NCI-H1048 (cell line): Measurements from ENCODE around the gene TNFRSF19.

Source experiments
- DNase-seq: peaks from one replicate; lab custom pipeline; 2025; lab: John Stamatoyannopoulos, UW

The TNFRSF19 gene

GRCh38 chr13:23608138-23608537, 37.9 kb downstream of the TNFRSF19 start:
- DNase-seq = no peak

- no peak for DNase-seq
Observed at GRCh38 chr13:23608701-23609413, 38.6 kb downstream of the TNFRSF19 start.

- peak; percentile 19 for DNase-seq
Observed at GRCh38 chr13:23609414-23609760, 39.2 kb downstream of the TNFRSF19 start.

DNA sequence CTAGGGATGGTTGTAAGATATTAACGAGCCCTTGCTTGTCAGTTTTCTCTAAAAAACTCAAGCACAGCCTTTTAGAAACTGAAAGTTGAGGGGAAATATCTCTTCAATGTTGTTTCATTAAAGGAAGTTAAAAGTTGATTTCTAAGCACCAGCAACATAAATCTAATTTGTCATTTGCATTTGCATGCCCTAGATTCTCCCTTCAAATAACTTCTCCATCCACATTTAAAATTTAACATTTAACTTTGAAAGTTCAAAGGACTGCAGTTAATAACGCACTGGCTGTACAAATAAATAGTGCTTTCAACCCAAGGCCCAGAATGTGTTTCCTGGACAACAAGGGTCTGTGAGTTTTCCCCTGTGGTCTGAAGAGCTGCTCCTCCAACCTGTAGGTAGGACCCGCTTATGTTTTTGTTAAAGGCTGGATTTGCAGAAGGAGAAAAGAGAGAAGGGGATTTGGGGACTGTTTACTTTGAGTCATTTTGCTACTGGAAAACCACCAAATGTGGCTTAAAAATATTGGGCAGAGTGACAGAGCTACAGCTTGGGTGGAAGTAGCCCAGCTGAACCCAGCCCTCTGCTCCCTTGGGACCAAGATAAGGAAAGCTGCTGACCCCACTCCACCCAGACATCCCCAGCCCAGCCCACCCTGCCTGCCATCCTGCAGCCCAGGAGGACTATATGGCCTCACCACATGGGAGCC, 39.8 kb downstream of the TNFRSF19 start:
- DNase-seq = no peak

- DNase-seq = no peak
Observed at GRCh38 chr13:23610966-23611491, 40.8 kb downstream of the TNFRSF19 start.

DNA sequence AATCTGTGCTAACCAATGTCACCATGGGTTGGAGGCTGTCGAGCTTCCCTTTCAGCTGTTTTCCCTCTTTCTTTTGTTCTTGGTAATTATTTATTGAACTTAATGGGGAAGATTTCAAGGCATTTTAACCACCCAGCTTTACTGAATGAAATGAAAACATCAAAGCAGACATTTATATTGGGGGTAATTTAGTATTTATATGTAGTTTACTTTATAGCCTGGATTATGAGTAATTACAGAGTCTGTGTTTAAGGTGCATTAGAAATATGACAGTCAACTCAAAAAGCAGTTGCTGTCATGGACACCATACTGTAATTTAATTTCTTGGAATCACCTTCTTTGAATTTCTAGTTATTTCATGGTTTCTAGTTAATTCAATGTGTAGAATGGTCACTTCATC, 42.0 kb downstream of the TNFRSF19 start:
- DNase-seq = no peak

DNA sequence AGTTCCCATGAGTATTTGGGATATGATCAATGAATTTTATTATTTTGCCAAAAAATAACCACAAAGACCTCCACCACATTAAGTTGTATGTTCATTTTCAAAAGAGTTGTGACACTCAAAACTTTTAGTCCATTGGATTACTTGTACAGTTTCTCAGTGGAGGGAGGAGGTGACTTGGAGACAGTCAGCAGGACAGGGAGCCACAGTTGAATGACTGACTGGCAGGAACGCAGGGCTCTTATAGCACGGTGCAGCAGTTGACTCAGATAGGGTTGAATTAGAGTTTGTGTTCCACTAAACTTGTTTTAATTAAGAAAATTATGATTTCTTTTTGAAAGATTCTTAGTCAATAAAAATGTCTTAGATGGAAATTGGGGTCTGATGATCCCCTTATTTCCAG, 42.5 kb downstream of the TNFRSF19 start:
- DNase-seq = no peak

DNA sequence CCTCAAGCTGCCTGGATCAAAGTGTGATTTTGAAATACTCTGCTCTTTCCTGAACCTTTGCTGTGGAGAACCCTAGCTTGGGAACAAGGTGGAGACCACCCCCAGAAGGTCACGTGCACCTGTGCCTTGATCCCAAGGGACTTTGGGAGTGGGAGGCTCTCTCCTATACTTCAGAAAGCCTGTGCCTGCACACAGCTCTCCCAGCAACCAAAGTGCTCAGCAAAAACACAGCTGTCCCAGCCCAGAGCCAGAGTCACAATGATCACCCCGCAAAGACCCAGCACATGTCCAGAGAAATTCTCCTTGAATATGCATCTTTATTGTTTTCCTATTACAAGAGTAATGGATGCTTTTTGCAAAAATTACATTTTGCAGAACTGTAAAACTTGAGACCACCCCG, 43.4 kb downstream of the TNFRSF19 start:
- DNase-seq = no peak

- DNase-seq = no peak
Observed at GRCh38 chr13:23615395-23616081, 45.3 kb downstream of the TNFRSF19 start.

- DNase-seq = no peak
Observed at GRCh38 chr13:23616228-23616627, 46.0 kb downstream of the TNFRSF19 start.

- no peak for DNase-seq
Observed at GRCh38 chr13:23617551-23618024, 47.4 kb downstream of the TNFRSF19 start.

DNA sequence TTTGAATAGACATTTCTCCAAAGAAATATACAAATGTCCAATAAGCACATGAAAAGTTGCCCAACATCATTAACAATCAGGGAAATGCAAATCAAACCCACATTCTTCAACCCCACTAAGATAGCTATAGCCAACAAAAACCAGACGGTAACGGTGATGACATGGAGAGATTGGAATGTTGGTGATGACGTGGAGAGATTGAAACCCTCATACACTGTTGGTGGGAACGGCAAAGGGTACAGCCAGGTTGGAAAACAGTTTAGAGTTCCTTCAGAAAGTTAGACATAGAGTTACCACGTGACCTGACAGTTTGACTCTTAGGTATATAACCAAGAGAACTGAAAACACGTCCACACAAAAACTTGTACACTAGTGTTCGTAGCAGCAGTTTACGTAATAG, 48.1 kb downstream of the TNFRSF19 start:
- DNase-seq = peak; percentile 7

DNA sequence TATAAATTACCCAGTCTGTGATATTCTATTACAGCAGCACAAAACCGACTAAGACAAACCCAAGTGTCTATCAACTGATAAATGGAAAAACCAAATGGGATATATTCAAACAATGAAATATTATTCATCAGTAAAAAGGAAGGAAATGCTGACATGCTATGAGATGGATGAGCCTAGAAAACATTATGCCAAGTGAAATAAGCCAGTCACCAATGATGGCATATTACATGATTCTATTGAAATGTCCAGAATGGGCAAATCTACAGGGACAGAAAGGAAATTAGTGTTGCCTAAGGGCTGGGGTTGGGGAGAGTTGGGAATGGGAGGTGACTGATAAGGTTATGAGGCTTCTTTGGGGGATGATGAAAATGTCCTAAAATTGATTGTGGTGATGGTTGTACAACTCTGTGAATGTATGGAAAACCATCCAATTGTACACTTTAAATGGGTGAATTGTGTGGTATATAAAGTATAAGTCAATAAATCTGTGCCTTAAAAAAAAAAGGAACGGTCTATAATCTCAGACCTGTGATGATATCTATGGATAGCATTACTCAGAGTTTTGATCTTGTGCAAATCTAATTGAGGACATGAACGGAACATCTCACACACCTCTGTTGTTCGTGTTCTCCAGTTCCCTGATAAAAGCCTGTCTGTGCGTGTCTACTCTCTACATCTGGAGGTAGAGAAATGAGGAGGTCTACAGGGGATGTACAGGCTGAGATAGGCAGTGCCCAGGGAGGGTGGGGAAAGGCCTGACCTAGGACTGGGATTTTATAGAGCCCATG, 49.0 kb downstream of the TNFRSF19 start:
- DNase-seq = no peak

DNA sequence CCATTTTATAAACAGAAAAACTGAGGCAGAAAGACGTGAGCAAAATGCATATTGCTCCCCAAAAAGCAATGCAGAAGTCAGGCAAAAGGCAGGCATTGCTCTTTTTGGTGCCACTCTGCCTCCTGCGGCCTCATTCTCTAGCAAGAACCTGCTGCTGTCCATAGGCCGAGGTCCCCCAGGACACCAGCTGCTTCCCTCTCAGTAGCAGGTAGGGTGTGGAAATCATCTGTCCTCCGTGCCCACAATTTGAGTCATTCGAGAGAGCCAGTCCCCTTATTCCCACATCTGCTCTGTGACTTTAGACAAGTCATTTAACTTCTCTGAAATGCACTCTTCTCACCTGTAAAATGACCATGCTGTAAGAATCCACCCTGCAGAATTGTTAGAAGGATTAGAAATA, 50.0 kb downstream of the TNFRSF19 start:
- no peak for DNase-seq

- DNase-seq = no peak
Observed at GRCh38 chr13:23620613-23621315, 50.6 kb downstream of the TNFRSF19 start.

DNA sequence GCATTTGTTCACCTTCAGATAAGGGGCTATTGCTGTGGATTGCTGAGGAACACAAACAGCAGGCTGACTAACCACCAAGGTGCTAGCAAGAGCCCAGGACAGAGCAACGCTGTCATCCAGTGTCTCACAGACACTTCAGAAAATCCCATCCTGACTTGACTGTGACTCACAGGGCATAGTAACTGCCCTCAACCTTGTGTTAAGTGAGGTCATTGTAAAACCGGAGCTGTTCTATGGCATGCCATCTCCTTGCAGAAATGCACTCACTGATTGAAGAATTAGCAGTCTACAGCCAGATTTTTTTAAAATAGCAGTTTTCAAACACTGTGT, 51.1 kb downstream of the TNFRSF19 start:
- no peak for DNase-seq

DNA sequence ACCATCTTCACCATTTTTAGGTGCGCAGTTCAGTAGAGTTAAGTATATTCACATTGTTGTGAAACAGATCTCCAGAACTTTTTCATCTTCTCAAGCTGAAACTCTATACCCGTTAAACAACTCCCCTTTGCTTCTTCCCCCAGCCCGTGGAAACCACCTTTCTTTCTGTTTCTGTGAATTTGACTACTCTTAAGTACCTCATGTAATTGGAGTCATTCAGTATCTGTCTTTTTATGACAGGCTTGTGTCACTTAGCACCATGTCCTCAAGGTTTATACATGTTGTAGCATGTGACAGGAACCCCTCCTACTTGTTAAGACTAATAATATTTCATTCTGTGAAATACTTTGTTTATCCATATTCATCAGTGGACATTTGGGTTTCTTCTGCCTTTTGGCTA, 52.8 kb downstream of the TNFRSF19 start:
- DNase-seq = no peak

- DNase-seq = no peak
Observed at GRCh38 chr13:23623394-23623793, 53.2 kb downstream of the TNFRSF19 start.

DNA sequence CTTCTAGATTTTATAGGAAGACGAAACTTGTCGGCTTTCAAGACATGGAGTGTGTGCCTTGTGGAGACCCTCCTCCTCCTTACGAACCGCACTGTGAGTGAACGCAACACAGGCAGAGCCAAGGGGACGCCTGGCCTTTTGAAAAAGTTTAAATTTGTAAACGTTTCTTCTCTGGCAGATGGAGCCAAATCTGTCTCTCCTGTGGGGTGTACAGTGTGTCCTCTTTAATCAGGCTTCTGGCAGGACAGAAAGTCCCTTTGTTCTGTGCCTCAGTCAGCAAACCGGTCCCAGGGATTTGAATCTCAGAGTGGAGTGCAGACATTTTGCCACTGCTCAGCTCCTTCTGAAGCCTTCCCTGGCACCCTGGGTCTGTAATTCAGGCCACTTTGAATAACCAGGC, 56.5 kb downstream of the TNFRSF19 start:
- no peak for DNase-seq

- DNase-seq = no peak
Observed at GRCh38 chr13:23627410-23627809, 57.2 kb downstream of the TNFRSF19 start.

DNA sequence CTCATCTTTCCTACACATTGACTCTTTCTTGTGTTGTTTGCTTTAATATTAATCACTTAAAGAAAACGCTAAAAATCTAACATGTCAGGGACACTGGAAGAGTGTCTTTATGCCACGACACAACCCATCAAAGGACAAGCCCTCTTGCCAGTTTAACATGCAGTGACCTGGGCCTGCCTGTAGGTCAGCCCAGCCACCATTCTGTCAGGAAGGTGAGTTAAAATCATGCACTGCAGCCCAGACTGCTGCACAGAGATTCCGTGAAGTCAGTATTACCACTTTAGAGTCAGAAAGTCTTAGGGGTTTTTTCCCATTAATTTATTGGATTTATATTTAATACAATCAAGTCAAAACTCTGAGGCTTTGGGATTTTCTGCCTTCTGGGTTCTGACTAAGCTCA, 58.0 kb downstream of the TNFRSF19 start:
- DNase-seq = no peak
